Astrocyte of the spinal cord (primary cell): ENCODE results near the gene RIT1.

Source experiments
- DNase-seq: peaks from one replicate; pipeline ENCODE4 v3.0.0; 2011; ENCODE audit warnings: low read depth, low spot score
- H3K4me3 ChIP-seq: 2 replicates; pipeline ENCODE4 v1.5.1; 2011; ENCODE audit warnings: low read depth, mild to moderate bottlenecking, low read length, moderate library complexity
- CTCF ChIP-seq: IDR thresholded peaks from 2 replicates; pipeline ENCODE4 v1.5.1; 2012; ENCODE audit warnings: low read depth, mild to moderate bottlenecking, low read length, inconsistent platforms
- in situ Hi-C: cut with HindIII; loops from 2 replicates; pipeline ENCODE4 v1.10.0; 2017; ENCODE audit warnings: low sequenced_read_pairs

Gene RIT1

GRCh38 chr1:155912056-155912536 lies 947 bp upstream of the RIT1 start:
- TF ChIP-seq CTCF, result no peak
- in situ Hi-C loops, result no loop called here
- H3K4me3 ChIP-seq, result no peak overlapping the region
- no peak for DNase-seq

GRCh38 chr1:155910621-155911121 lies 478 bp downstream of the RIT1 start:
- TF ChIP-seq CTCF, result peak; percentile 15
- in situ Hi-C loops, result no loop called here
- peak; percentile 59 for DNase-seq
- peak overlapping the region; percentile 65 for H3K4me3 ChIP-seq

GRCh38 chr1:155909894-155910293 lies 1.3 kb downstream of the RIT1 start:
- peak overlapping the region; percentile 65 for H3K4me3 ChIP-seq
- no peak for TF ChIP-seq CTCF
- in situ Hi-C loops, result no loop called here
- peak; percentile 36 for DNase-seq

- no peak overlapping the region for H3K4me3 ChIP-seq
- in situ Hi-C loops, result no loop called here
- no peak for DNase-seq
- no peak for TF ChIP-seq CTCF
Measured at GRCh38 chr1:155904261-155904660, 6.9 kb downstream of the RIT1 start.

- in situ Hi-C loops, result no loop called here
- no peak for DNase-seq
- no peak for TF ChIP-seq CTCF
- no peak overlapping the region for H3K4me3 ChIP-seq
Measured at GRCh38 chr1:155900161-155900560, 11.0 kb downstream of the RIT1 start.

GRCh38 chr1:155899683-155900082 lies 11.5 kb downstream of the RIT1 start:
- in situ Hi-C loops, result no loop called here
- no peak overlapping the region for H3K4me3 ChIP-seq
- no peak for TF ChIP-seq CTCF
- no peak for DNase-seq

GRCh38 chr1:155898888-155899287 lies 12.3 kb downstream of the RIT1 start:
- in situ Hi-C loops, result no loop called here

More at GRCh38 chr1:155898888-155899287, 12.3 kb downstream of the RIT1 start:
- TF ChIP-seq CTCF, result no peak
- no peak for DNase-seq
- no peak overlapping the region for H3K4me3 ChIP-seq
